Embryonic facial prominence (tissue), 1 donor: Measurements from ENCODE around the gene FGD4.

Experiments
- DNase-seq: peaks from one replicate; pipeline ENCODE4 v3.0.0-alpha.2; 2016; ENCODE audit errors: extremely low spot score

FGD4 gene

GRCh38 chr12:32606443-32606842, 207.1 kb downstream of the FGD4 start:
- no peak for DNase-seq

- DNase-seq: no peak
These were observed 210.6 kb downstream of the FGD4 start for GRCh38 chr12:32609966-32610365.

GRCh38 chr12:32611986-32612385, 212.6 kb downstream of the FGD4 start:
- DNase-seq: no peak

GRCh38 chr12:32612658-32613614, 213.6 kb downstream of the FGD4 start:
- DNase-seq: no peak

- DNase-seq: no peak
These were observed 216.1 kb downstream of the FGD4 start for GRCh38 chr12:32615441-32615840.

GRCh38 chr12:32617534-32617933, 218.2 kb downstream of the FGD4 start:
- DNase-seq: no peak

GRCh38 chr12:32618115-32618514, 218.8 kb downstream of the FGD4 start:
- DNase-seq: no peak

GRCh38 chr12:32627976-32628375, 228.6 kb downstream of the FGD4 start:
- no peak for DNase-seq

- DNase-seq: no peak
These were observed 242.0 kb downstream of the FGD4 start for GRCh38 chr12:32641287-32641901.

- DNase-seq: no peak
These were observed 245.1 kb downstream of the FGD4 start for GRCh38 chr12:32644431-32644830.

GRCh38 chr12:32647275-32647674, 247.9 kb downstream of the FGD4 start:
- no peak for DNase-seq

- DNase-seq: no peak
These were observed 251.2 kb downstream of the FGD4 start for GRCh38 chr12:32650508-32650907.

GRCh38 chr12:32651151-32651955, 252.0 kb downstream of the FGD4 start:
- no peak for DNase-seq

GRCh38 chr12:32651956-32652210, 252.5 kb downstream of the FGD4 start:
- DNase-seq: no peak

- no peak for DNase-seq
These were observed 260.6 kb downstream of the FGD4 start for GRCh38 chr12:32659908-32660440.

- DNase-seq: no peak
These were observed 262.3 kb downstream of the FGD4 start for GRCh38 chr12:32661706-32662105.

- no peak for DNase-seq
These were observed 263.3 kb downstream of the FGD4 start for GRCh38 chr12:32662665-32663064.

GRCh38 chr12:32666018-32666417, 266.7 kb downstream of the FGD4 start:
- no peak for DNase-seq

GRCh38 chr12:32669584-32669983, 270.2 kb downstream of the FGD4 start:
- DNase-seq: no peak

- peak; percentile 56 for DNase-seq
These were observed 272.8 kb downstream of the FGD4 start for GRCh38 chr12:32671930-32672780.
